Measurements from ENCODE around the gene PXN. TPM values are rescaled to one million over a fixed set of nuclear protein-coding genes. Genes with fewer than 3 reads are reported as not detected.

PXN gene
- total and polyA plus RNA-seq, 2 of the 13 experiments (the other 11 are each of a cell fraction or from before 2014, with no cell fraction given), result 13.6 to 14.2 TPM

DNA sequence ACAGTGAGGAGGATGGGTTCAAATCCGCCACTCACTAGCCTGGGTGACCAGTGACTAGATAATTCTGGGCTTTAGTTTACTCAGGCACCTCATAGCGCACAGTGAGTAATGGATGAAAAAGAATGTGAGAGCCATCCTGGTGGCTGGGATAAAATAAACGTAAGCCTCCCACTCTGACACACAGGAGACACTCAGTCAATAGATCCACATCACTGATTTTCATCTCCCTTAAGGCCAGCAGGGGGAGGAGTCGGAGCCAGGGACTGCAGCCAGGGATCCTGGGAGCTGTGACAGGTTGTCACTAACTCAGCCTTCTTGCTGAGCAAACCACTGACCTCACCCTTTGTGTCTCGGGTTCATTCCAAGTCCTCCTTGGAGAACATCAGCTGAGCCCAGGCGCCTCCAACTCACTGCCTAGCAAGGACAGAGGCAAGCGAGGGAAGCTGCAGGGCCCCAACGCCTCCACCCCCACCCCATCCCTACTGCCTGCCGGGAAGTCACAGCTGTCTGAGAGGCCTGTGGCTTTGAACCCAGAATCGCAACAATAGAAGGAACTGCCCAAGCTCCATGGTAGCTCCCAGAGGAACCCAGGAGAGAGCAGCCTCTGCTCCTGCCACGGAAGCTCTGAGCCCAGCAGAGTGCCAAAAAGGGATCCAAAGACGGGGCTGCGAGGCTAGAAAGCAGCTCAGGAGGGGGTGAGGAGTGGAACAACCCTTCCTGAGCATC, 30.7 kb downstream of the PXN start (continued):
- TF ChIP-seq BRF2 (CRISPR knock-in tag; IDR thresholded peaks at IDR 0.05) (no peak), ZBTB46 (CRISPR knock-in tag; IDR thresholded peaks at IDR 0.05; ENCODE audit: borderline replicate concordance) (no peak), GATAD2A (CRISPR knock-in tag; IDR thresholded peaks at IDR 0.05) (peak; percentile 54), RAD21 (CRISPR knock-in tag; IDR thresholded peaks at IDR 0.05) (peak; percentile 50; the same call in 1 of the 2 replicates), ZNF335 (CRISPR knock-in tag; IDR thresholded peaks at IDR 0.05) (no peak), ISL2 (CRISPR knock-in tag; IDR thresholded peaks at IDR 0.05) (peak; percentile 27; the same call in 1 of the 2 replicates)

- POLR2A ChIA-PET, result interaction anchor here (2.0 to 8.7 kb wide), 6 partner anchors 12 to 71 kb away, joined by 17 to 461 read pairs (median 172); partner anchors contain the start of genes PXN, RNU4-1, RNU4-2 and RPLP0
- no peak for TF ChIP-seq ZBTB20 (CRISPR knock-in tag; IDR thresholded peaks at IDR 0.05; ENCODE audit: borderline replicate concordance, low read depth)
- TF ChIP-seq SIX4 (CRISPR knock-in tag; IDR thresholded peaks at IDR 0.05), result no peak
- no peak for TF ChIP-seq SALL1 (CRISPR knock-in tag; IDR thresholded peaks at IDR 0.05)
- 0 out of 2 replicates have a peak, but pooled peaks have one; percentile 39 for TF ChIP-seq MTF2 (CRISPR knock-in tag; IDR thresholded peaks at IDR 0.05; ENCODE audit: borderline replicate concordance)
- TF ChIP-seq CEBPZ (IDR thresholded peaks at IDR 0.05; ENCODE audit: low read length), result no peak
- TF ChIP-seq GABPA (IDR thresholded peaks at IDR 0.05; ENCODE audit: low read depth, low read length), result no peak
- peak; percentile 32; the same call in 1 of the 2 replicates for TF ChIP-seq GABPA (CRISPR knock-in tag; IDR thresholded peaks at IDR 0.05; ENCODE audit: low read depth)
- TF ChIP-seq NR2F1 (CRISPR knock-in tag; IDR thresholded peaks at IDR 0.05), result no peak
- peak; percentile 51 for TF ChIP-seq ELF3 (CRISPR knock-in tag; IDR thresholded peaks at IDR 0.05)
Observed at GRCh38 chr12:120231316-120232011, 34.1 kb downstream of the PXN start.

More at GRCh38 chr12:120231316-120232011, 34.1 kb downstream of the PXN start:
- FAIRE-seq (peak; percentile 8), ATAC-seq (no peak), DNase-seq (ENCODE audit: low spot score) (peak; percentile 53)
- BruUV-seq (replicated peaks), result no TSS peak
- H3K27me3 ChIP-seq (ENCODE audit: control insufficient read depth in 1 of 2, insufficient read depth in 2 of 2, low read length in 2 of 2), result no peaks in the 10 kb centered on the region
- CTCF ChIA-PET (ENCODE audit: low intra/inter-chr PET ratio, low total read pairs), result no interaction called here
- peaks cover 98% of the 10 kb centered on the region for H3K4me1 ChIP-seq (ENCODE audit: insufficient read depth, low read length)
- 37% methylated on average over 3 of the region's 3 CpGs for WGBS (ENCODE audit: low lambda C conversion rate)
- peaks cover 13% of the 10 kb centered on the region for H3K79me2 ChIP-seq (ENCODE audit: insufficient read depth, low read length)
- in situ Hi-C loops (cut with HindIII; ENCODE audit: extremely low pct_ligation_motif_present, low pct_unique_long_range_greater_than_20kb), result loop anchor here (5.0 kb wide), 1 partner anchor 36 kb away; the partner anchor contains the start of gene PXN
- peaks cover 4% of the 10 kb centered on the region; the same call in 1 of the 2 replicates for H4K20me1 ChIP-seq (ENCODE audit: insufficient read depth, low read length)
- peak overlapping the region; percentile 70; the same call in 1 of the 2 replicates for H3K4me2 ChIP-seq (ENCODE audit: low read depth, low read length)
- intact Hi-C loops (cut with micrococcal nuclease; ENCODE audit: unreplicated experiment), result no loop called here
- H3K36me3 ChIP-seq (replicated peaks in 1 of 2; ENCODE audit: control insufficient read depth in 1 of 2, insufficient read depth in 2 of 2, low read length in 2 of 2), result peaks cover 2 to 3% of the 10 kb centered on the region in 2 experiments; a peak in 2 of 5 replicates
- H3K27ac ChIP-seq (ENCODE audit: extremely low read length, insufficient read depth, low read length), result peak overlapping the region; percentile 61
- peak overlapping the region; percentile 50; the same call in 1 of the 2 replicates for H3K9ac ChIP-seq (ENCODE audit: insufficient read depth, low read depth, low read length)
- no peaks in the 10 kb centered on the region for H3K9me3 ChIP-seq (ENCODE audit: low read length)
- H3K4me3 ChIP-seq (replicated peaks in 1 of 3; ENCODE audit: insufficient read depth in 1 of 3, low read depth in 2 of 3, low read length in 3 of 3), result no peak overlapping the region
- no peak overlapping the region for H2AFZ ChIP-seq (ENCODE audit: low read length)

All from HepG2 (cell line).